ENCODE measurements around the gene MTREX.
A peak's percentile ranks its signal among the peaks of the same experiment; 100 is the strongest.
"Not testable (repeated sequence)": the region's sequence is repeated elsewhere in the genome, so short reads cannot be mapped to it uniquely, and the experiment has no call there.

Gene MTREX

GRCh38 chr5:55307383-55308253, at the start of gene MTREX, which contains the start of gene DHX29:
Gene MTREX, plus strand, starts transcription at chr5:55307989. Its CDS starts 25 bp downstream, at chr5:55308014.
Gene DHX29, minus strand, starts transcription at chr5:55307694. Its CDS starts 121 bp downstream, at chr5:55307573.
- peak; percentile 88 to 90 for DNase-seq

DNA sequence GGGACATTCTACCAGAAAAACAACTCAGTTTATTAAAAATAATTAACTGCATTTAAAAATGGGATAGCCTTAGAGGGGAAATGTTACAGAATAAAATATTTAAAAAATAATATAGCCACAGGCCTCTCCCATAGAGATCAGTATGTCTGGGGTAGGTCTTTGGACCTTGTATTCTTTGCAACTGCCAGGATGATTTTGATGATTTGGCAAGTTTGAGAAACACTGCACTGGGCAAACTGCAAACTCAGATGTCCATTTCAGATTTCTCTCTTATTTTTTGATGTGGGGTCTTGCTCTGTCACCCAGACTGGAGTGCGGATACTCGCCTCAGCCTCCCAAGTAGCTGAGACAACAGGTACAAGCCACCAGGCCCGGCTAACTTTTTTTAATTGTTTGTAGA, 49.5 kb upstream of the MTREX start:
- DNase-seq, result no peak

DNA sequence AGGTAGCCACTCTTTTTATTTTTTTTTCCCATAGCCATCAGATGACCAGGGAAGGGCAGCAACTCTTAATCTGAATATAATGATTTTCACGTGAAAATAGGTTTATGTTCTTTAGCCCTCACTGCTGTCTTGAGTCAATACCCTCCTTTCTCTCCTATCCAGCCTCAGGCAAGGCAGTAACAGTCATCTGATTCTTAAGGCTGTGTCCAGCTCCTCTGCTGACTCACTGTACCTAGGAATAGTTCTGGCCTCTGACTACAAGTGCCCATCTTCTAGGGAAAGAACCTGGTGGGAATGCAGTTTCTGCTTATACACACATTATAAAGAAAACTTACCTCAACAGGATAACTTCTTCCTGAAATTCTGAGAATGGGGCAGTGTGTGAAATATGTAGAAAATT, 31.0 kb upstream of the MTREX start:
- DNase-seq, result no peak

DNA sequence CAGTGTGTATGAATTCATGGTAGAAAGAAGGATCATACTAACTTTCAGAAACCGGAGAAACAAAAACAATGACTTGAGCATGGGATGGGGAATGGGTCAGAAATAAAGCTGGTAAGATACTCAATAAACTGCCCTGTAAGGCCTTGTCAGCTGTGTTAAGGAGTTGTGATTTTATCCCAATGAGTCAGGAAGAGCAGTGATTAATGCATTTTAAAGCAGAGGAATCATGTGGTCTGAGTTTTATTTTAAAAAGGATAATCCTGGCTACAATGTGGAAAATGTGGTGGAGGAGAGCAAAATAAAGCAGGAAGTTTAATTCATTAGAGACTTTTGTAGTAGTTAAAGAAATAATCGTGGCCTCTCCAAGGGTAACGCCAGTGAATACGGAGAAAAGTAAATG, 29.0 kb upstream of the MTREX start:
- DNase-seq, result no peak

DNA sequence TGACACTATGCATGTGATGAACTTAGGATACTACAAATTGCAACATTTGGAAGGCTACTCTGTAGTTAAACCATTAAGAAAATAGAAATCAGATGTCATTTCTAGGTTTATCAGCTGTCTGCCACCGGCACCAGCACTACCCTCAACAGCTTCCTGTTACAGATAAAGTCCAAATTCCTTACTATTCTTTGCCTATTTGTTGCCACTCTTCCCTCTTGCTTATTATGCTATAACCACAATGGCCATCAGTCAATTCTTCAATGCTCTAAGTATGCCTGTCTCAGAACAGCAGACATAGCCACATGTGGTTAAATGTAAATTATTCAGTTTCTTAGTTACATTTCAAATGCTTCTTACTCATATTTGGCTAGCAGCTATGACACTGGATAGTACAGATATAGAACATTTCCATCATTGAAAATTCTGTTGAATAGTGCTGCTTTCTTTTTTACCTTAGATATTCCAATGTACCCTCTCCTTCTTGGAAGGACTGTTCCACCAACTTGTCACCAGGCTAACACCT, 21.3 kb upstream of the MTREX start:
- no peak for DNase-seq

DNA sequence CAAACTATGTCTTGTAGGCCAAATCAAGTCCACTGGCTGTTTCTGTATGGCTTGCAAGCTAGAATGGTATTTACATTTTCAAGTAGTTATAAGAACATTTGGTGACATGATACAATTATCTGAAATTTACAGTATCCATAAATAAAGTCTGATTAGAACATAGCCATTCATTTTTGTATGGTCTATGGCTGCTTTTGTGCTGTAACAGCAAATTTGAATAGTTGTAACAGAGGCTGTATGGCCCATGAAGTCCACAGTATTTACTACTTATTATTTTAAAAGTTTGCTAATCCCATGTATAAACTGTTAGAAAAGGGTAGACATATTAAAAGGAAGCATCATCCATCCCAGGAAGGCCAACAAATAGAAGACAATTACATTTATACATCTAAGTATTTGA, 18.0 kb upstream of the MTREX start:
- DNase-seq, result no peak

GRCh38 chr5:55290991-55291390, 16.8 kb upstream of the MTREX start:
- no peak for DNase-seq

DNA sequence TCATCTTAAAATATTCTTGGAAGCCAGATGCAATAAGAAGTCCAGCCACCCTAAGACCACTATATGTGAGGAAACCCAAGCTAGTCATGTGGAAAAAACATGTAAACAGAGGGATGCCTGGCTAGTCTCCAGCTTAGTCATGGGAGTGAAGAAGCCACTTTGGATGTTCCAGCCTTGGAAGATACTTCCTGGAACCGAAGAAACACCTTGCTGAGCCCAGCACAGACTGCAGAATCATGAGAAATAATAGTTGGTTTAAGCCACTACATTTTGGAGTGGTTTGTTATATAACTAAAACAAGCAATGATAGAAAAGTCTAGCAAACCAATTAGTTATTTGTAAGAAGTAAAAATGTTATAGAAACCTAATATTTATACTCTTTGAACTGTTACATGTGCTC, 12.9 kb upstream of the MTREX start:
- DNase-seq, result no peak

DNA sequence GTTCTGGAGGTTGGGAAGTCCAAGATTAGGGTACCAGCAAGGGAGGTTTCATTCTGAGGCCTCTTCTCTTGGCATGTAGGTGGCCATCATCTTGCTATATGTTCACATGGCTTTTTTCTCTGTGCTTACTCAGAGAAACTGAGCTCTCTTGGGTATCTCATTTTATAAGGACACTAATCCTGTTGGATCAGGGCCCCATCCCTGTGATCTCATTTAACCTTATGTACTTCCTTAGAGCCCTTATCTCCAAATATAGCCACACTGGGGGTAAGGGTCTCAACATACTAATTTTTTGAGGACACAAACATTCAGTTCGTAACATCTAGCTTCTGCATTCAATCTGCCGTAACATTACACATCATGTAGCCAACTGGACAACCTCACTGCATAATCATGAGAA, 6.9 kb upstream of the MTREX start:
- no peak for DNase-seq

- no peak for DNase-seq
These were observed 4.5 kb upstream of the MTREX start for GRCh38 chr5:55303238-55303690.

GRCh38 chr5:55304584-55304983, 3.2 kb upstream of the MTREX start:
- no peak for DNase-seq

DNA sequence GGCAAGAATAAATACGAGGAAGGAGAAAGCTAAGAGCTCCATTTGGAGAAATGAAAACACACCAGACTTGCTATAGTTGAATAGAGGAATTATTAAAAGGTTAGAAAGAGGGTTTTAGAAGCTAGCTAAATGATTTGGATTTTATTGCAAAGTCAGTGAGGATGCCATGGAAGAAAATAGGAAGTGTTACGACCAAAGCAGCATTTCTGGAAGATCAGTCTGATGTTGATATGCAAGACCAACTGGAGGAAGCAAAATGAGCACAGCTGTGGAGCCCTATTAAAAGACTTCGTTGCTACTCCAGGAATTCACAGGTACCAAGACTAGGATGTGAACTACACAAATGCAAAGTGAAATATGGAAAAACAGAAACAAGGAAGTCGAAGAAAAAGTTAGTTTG, 2.4 kb upstream of the MTREX start:
- DNase-seq, result no peak

DNA sequence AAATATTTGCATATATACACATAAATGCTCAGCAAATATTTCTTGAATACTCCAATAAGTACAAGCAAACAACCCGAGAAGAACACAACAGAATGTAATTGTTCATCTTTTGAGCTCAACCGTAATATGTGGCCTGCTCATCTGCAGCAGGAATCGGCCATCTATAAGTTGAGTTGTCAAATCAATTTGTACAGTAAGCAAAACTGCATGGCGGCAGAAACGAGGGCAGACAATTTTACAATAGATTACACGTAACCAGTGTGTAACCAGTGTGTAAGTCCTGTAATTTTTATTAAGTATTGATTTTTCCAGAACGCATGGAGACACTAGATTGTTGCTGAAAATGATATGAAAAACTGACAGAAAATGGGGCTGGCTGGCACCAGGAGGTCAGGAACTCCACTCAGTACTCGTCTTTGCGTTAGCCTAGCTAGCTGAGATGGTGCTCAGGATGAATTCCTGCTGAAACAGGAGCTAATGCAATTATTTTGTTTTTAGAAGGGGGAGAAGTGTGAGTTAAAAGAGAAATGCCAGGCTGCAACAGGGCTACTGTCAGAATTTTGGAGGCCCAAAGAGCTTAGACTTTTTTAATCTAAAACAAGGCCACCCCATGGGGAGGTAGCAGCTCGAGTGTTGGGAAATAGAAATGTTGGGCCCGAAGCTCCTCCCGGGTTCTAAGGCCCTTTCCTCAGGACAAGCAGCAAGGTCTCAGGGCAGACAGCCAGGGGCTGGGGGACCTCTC, 977 bp upstream of the MTREX start:
- no peak for DNase-seq

DNA sequence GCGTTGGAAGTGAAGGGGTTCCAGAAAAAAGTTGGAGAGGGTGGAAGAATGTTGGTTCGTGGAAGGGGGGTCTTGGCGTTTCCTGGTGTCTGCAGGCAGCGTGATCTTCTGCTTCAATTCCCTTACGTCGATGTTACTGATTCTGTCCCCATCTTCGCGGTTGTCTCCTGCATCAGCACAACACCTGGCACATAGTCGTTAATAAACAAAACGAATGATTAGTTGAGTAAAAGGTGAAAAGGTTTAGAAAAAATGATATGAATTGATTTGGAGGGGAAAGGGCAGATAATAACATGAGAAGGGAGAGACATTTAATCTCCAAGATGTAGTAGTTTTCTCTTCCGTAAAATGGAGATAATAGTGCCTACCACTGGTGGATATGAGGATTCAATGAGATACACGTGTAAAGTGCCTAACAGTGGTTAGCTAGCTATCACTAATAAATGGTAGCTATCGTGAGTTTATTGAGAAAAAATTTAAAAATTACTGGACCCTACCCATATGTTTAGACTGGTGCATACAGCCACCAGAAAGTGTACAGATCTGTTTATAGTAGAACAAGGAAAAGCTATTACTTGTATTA, 556 bp downstream of the MTREX start:
- DNase-seq, result peak; percentile 3 to 32

- no peak for DNase-seq
These were observed 6.3 kb downstream of the MTREX start for GRCh38 chr5:55313870-55314617.

- no peak for DNase-seq
These were observed 8.5 kb downstream of the MTREX start for GRCh38 chr5:55316289-55316688.

- DNase-seq, result no peak
These were observed 9.0 kb downstream of the MTREX start for GRCh38 chr5:55316837-55317236.

GRCh38 chr5:55318237-55318636, 10.4 kb downstream of the MTREX start:
- DNase-seq, result not testable (repeated sequence)

DNA sequence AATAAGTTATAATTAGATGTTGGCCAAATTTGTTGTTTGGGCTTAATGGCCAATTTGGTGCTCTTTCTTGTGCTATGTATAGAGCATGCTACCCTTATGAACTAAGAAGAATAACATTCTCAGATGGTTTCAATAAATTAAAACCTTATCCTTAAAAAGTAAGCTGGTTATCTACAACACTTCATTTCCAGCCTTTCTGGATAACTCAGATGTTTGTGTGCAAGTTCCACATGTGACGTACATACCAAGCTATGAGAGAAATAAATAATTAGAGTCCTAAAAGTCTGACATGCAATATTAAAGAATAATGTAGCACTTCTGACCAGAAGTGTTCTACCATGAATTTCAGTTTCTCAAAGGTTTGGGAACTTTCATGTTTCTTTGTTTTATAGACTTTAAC, 11.7 kb downstream of the MTREX start:
- no peak for DNase-seq

DNA sequence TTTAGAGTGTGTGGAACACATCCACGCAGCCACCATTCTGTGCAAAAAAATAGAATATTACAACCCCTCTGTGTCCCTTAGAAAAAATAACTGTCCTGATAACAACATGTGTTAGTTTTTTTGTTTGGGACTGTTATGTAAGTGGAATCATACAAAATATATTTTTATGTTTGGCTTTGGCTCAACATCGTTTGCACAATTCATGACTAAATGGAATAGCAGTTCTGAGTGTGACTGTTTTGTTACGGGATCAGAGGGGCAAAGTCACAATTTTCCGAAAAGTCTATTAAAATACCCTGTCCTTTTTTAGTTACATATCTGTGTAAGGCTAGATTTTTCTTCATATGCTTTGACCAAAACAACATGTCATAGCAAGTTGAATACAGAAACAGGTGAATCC, 12.8 kb downstream of the MTREX start:
- no peak for DNase-seq

- DNase-seq, result no peak
These were observed 16.2 kb downstream of the MTREX start for GRCh38 chr5:55324006-55324405.

DNA sequence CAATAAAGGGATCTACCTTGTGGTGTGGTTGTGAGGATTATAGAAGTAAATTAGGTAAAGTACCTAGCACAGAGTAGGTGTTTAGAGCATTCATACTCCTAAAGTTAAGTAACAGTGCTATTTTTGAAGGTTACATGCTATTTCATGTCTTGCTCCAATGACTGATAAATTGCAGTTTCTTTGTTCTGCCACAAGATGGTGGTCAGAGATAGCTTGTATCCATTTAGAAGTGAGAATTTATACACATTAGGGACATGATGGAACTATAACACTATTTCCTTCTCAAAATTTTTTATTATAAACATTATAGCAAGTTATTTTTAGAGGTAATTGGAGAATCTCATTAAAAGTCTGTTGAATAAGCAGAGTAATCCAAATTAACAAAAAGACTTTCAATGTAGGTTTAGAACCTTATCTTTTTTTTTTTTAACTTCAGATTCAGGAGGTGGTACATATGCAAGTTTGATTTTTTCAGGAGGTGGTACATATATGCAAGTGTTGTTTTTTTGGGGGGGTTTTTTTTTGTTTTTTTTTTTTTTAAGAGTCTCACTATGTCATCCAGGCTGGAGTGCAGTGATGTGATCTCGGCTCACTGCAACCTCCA, 17.1 kb downstream of the MTREX start:
- peak in 1 of 2 donors; percentile 53 for DNase-seq

Data from CD4-positive, alpha-beta T cell treated with Interleukin-1 beta for 1 hour (primary cell).